Stimulated activated CD8-positive, alpha-beta memory T cell treated with anti-CD3 and anti-CD28 coated beads, Interleukin-7, amount 100 ng/mL, for 4 hours (primary cell): ENCODE results near the gene PCLAF.

ENCODE experiments used
- DNase-seq, 2 donors: peaks; one replicate each; pipeline ENCODE4 v3.0.0-alpha.2; 2020; ENCODE audit warnings: low read depth in 2 of 2

PCLAF gene

GRCh38 chr15:64324165-64324877 lies 56.9 kb downstream of the PCLAF start:
- DNase-seq, result no peak

GRCh38 chr15:64315216-64315615 lies 66.0 kb downstream of the PCLAF start:
- DNase-seq, result no peak

DNA sequence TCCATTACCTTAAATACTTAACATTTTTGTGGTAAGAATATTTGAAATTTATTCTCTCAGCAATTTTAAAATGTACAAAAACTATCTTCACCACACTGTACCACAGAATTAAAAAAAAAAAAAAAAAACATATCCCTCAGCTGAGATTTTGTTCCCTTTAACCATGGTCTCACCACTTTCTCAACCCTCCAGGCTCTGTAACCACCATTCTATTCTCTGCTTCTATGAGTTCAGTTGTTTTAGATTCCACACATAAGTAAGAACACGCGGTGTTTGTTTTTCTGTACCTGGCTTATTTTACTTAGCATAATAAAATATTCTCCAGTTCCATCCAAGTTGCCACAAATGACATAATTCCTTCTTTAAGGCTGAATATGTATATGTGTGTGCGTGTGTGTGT lies 66.8 kb downstream of the PCLAF start:
- no peak for DNase-seq
